Chondrocyte (in vitro differentiated cells): ENCODE data around the gene PUS1. TPM values are rescaled to one million over a fixed set of nuclear protein-coding genes. Genes with fewer than 3 reads are reported as not detected.
"Not testable (repeated sequence)": the region's sequence is repeated elsewhere in the genome, so short reads cannot be mapped to it uniquely, and the experiment has no call there.

ENCODE experiments used
- DNase-seq: peaks from one replicate; pipeline ENCODE4 v3.0.0; 2021; ENCODE audit warnings: mixed read lengths, low spot score
- H3K27ac Mint-ChIP-seq: one replicate; pipeline ENCODE4 v1.8.0; 2021; ENCODE audit warnings: mild to moderate bottlenecking, moderate library complexity, mixed read lengths; ENCODE audit not compliant: unreplicated experiment
- H3K27me3 Mint-ChIP-seq: 2 replicates; pipeline ENCODE4 v1.8.0; 2021; ENCODE audit warnings: low read depth, mixed read lengths
- H3K36me3 Mint-ChIP-seq: 2 replicates; pipeline ENCODE4 v1.8.0; 2021; ENCODE audit warnings: low read depth, mixed read lengths
- H3K4me1 Mint-ChIP-seq: 2 replicates; pipeline ENCODE4 v1.8.0; 2021; ENCODE audit warnings: low read depth, mild to moderate bottlenecking, mixed read lengths
- H3K4me3 Mint-ChIP-seq: one replicate; pipeline ENCODE4 v1.8.0; 2021; ENCODE audit warnings: mild to moderate bottlenecking, moderate library complexity, mixed read lengths; ENCODE audit not compliant: unreplicated experiment
- H3K9me3 Mint-ChIP-seq: 2 replicates; pipeline ENCODE4 v1.8.0; 2021; ENCODE audit warnings: low read depth, mixed read lengths
- CTCF ChIP-seq: fragments of 200-600 bp; sonication (generic); IDR thresholded peaks from 2 replicates; pipeline ENCODE4 v1.5.0; 2021; ENCODE audit warnings: antibody characterized with exemption, mild to moderate bottlenecking, moderate library complexity
- total RNA-seq: library from RNA; stranded (reverse); gene quantifications from 3 replicates; pipeline ENCODE4 v1.2.1, GENCODE V29; 2021

PUS1 gene
- total RNA-seq, 1 donor from 2014 or later = 19.8 TPM

GRCh38 chr12:131949431-131950181 is 20.5 kb downstream of the PUS1 start, which contains the start of gene EP400:
Gene EP400, plus strand, starts transcription at chr12:131949942. Its CDS starts 10,678 bp downstream, at chr12:131960620.
- TF ChIP-seq CTCF = peak; percentile 76
- H3K36me3 Mint-ChIP-seq = peaks cover 2% of the 10 kb centered on the region
- peaks cover 19% of the 10 kb centered on the region for H3K4me1 Mint-ChIP-seq
- H3K27me3 Mint-ChIP-seq = no peaks in the 10 kb centered on the region
- no peaks in the 10 kb centered on the region for H3K9me3 Mint-ChIP-seq
- peak within 1 kb of the TSS; percentile 92 for H3K27ac Mint-ChIP-seq
- peak within 1 kb of the TSS; percentile 88 for H3K4me3 Mint-ChIP-seq
- peak; percentile 97 for DNase-seq

- H3K4me3 Mint-ChIP-seq = peak overlapping the region; percentile 88
- H3K27me3 Mint-ChIP-seq = no peaks in the 10 kb centered on the region
- no peak for DNase-seq
- peak overlapping the region; percentile 92 for H3K27ac Mint-ChIP-seq
- no peak for TF ChIP-seq CTCF
- H3K4me1 Mint-ChIP-seq = peaks cover 19% of the 10 kb centered on the region
- no peaks in the 10 kb centered on the region for H3K9me3 Mint-ChIP-seq
- no peaks in the 10 kb centered on the region for H3K36me3 Mint-ChIP-seq
Measured at GRCh38 chr12:131950182-131950913, 21.3 kb downstream of the PUS1 start.

DNA sequence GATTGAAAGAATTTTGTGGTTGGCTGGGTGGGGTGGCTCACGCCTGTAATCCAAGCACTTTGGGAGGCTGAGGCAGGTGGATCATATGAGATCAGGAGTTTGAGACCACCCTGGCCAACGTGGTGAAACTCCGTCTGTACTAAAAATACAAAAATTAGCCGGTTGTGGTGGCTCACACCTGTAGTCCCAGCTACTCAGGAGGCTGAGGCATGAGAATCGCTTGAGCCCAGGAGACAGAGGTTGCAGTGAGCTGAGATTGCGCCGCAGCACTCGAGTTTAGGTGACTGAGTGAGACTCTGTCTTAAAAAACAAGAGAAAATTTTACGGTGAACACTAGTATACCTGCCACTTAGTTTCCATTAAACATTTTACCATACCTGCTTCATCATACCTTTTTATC is 24.7 kb downstream of the PUS1 start:
- H3K27me3 Mint-ChIP-seq, H3K4me3 Mint-ChIP-seq, H3K36me3 Mint-ChIP-seq, DNase-seq, H3K9me3 Mint-ChIP-seq, H3K27ac Mint-ChIP-seq: not testable (repeated sequence)
- H3K4me1 Mint-ChIP-seq = peaks cover 32% of the 10 kb centered on the region

DNA sequence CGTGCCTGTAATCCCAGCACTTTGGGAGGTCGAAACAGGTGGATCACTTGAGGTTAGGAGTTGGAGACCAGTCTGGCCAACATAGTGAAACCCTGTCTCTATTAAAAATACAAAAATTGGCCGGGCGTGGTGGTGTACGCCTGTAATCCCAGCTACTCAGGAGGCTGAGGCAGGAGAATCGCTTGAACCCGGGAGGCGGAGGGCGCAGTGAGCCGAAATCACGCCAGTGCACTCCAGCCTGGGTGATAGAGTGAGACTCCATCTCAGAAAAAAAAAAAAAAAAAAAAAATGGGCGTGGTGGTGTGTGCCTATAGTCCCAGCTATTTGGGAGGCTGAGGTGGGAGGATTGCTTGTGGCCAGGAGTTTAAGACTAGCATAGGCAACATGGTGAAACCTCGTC is 25.4 kb downstream of the PUS1 start:
- Mint-ChIP-seq H3K27ac (peak overlapping the region; percentile 22), H3K4me1 (peaks cover 37% of the 10 kb centered on the region)
- H3K27me3 Mint-ChIP-seq, H3K36me3 Mint-ChIP-seq, H3K4me3 Mint-ChIP-seq, DNase-seq, H3K9me3 Mint-ChIP-seq: not testable (repeated sequence)

GRCh38 chr12:131959116-131959515 is 30.0 kb downstream of the PUS1 start:
- Mint-ChIP-seq H3K27me3 (no peaks in the 10 kb centered on the region), H3K9me3 (no peaks in the 10 kb centered on the region), H3K36me3 (peaks cover 7% of the 10 kb centered on the region), H3K4me1 (peaks cover 33% of the 10 kb centered on the region), H3K4me3 (no peak overlapping the region), H3K27ac (no peak overlapping the region)
- no peak for TF ChIP-seq CTCF
- no peak for DNase-seq
